Dedifferentiated amniotic fluid mesenchymal stem cell (primary cell): ENCODE data around the gene SPDYE4.

Experiments used
- DNase-seq: peaks from one replicate; pipeline ENCODE4 v3.0.0-alpha.2; 2016; ENCODE audit errors: extremely low spot score

Gene SPDYE4

GRCh38 chr17:8741366-8741765 is 17.0 kb downstream of the SPDYE4 start:
- no peak for DNase-seq

- no peak for DNase-seq
Measured at GRCh38 chr17:8740486-8740885, 17.9 kb downstream of the SPDYE4 start.

GRCh38 chr17:8739097-8739496 is 19.2 kb downstream of the SPDYE4 start:
- no peak for DNase-seq

DNA sequence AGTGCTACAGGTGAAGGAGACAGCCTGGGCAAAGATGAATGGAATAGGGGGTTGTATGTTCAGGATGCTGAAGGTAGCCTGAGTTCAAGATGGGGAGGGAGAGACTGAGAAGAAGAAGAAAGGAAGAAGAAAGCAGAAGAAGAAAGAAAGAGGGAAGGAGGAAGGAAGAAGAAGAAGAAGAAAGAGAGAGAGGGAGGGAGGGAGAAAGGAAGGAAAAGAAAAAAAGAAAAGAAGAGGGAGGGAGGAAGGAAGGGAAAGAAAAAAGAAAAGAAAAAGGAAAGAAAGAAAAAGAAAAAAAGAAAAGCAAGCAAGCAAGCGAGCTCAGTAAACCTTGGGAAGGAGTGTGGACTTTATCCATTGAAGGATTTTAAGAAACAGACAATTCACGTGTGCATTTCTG is 21.6 kb downstream of the SPDYE4 start:
- no peak for DNase-seq

DNA sequence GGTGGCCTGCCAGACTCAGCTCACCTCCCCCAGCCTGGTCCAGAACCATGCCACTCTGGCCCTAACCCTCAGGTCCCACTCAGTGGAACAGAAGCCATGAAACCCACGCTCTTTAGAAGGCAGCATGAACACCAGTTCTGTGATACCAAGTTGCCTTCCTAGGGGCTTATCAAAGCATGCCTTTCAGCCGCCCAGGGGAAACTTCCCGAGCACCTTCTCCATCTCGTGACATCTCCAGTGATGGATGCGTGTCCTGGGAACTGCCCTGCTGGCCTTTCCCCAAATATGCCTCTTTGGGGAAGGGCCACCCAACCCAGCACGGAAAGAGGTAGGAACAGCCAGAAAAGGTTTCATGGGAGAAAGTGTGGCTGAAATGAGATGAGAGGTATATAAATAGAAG is 22.0 kb downstream of the SPDYE4 start:
- DNase-seq, result no peak

DNA sequence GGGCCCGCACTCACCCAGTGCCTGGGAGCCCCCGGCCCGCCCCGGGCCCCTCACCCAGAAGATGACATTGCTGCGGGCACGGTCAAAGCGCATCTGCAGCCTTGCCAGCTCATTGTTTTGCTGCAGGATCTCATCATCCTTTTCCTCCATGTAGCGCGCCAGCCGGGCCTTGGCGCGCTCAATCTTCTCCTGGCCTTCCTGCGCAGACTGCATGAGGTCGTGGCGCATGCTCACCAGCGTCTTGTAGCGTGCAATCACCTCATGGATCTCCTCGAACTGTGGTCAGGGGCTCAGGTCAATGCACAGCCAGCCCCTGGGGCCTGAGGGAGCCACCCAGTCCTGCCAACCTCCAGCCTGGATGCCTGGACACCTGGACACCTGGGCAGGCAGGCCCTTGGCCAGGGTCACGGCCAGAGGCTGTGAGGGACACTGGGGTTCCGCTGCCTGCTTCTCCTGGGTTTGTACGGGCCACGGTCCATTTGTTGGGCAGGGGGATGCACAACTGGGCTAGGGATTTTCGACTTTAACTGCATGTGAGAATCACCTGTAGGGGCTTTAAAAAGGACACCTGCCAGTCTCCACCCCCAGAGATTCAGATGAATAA is 22.9 kb downstream of the SPDYE4 start:
- no peak for DNase-seq

DNA sequence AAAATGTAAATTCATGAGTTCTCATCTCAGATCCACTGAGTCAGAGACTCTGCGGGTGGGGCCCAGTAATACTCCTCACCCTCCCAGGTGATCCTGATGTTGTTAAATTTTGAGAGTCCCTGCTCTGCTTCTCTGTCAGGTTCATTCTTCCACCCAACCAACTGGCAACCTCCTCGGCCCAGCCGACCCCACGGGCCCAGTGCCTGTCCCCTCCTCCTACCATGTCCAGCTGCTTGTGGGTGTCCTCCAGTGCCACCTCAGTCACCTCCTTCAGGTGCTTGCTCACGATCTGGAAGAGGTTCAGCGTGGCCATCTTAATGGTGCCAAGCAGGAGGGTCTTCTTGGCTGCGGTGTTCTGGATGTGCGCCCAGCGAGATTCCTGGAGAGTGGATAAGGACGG is 23.5 kb downstream of the SPDYE4 start:
- DNase-seq, result no peak

- no peak for DNase-seq
Measured at GRCh38 chr17:8732406-8733085, 25.8 kb downstream of the SPDYE4 start.

- DNase-seq, result no peak
Measured at GRCh38 chr17:8729860-8730259, 28.5 kb downstream of the SPDYE4 start.

DNA sequence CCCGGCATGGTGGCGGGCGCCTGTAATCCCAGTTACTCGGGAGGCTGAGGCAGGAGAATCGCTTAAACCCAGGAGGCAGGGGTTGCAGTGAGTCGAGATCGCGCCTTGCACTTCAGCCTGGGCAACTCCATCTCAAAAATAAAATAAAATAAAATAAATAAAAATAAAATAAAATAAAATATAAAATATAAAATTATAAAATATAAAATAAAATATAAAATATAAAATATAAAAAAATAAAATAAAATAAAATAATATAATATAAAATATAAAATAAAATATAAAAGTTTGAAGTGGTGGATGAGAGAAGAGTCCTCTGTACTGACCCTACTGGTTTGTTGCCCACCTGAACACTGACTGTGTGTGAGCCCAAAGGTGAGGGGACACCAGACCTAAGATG is 28.9 kb downstream of the SPDYE4 start:
- no peak for DNase-seq

- DNase-seq, result no peak
Measured at GRCh38 chr17:8728971-8729370, 29.4 kb downstream of the SPDYE4 start.

DNA sequence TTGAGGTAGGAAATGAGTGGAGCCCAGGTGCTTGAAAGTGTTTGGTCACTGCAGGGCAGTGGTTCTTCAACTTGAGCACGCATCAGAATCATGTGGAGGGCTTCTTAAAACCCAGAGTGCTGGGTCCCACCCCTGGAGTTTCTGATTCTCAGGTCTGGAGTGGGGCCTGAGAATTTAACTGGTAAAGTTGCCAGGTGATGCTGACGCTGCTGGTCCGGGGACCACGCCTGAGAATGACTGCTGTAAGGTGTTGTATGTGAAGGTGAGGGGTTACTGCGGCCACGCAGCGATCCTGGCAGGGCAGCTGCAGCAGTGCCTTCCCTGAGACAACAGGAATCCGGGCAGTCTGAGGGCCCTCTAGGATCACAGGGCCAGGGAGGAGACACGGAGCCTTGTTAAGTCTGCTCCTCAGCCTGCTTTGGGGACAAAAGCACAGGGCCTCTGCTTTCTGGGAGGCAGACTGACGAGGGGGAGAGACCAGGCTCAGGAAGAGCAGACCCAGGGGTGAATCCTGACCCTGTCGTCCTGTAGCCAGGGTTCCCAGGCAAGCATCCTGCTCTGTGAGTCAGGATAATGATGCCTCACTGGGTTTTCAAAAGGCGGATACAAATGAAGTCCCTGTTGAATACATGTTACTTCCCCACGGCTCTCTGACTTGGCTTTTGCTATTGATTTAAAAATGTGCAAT is 30.0 kb downstream of the SPDYE4 start:
- no peak for DNase-seq

GRCh38 chr17:8726941-8727555 is 31.3 kb downstream of the SPDYE4 start:
- no peak for DNase-seq

DNA sequence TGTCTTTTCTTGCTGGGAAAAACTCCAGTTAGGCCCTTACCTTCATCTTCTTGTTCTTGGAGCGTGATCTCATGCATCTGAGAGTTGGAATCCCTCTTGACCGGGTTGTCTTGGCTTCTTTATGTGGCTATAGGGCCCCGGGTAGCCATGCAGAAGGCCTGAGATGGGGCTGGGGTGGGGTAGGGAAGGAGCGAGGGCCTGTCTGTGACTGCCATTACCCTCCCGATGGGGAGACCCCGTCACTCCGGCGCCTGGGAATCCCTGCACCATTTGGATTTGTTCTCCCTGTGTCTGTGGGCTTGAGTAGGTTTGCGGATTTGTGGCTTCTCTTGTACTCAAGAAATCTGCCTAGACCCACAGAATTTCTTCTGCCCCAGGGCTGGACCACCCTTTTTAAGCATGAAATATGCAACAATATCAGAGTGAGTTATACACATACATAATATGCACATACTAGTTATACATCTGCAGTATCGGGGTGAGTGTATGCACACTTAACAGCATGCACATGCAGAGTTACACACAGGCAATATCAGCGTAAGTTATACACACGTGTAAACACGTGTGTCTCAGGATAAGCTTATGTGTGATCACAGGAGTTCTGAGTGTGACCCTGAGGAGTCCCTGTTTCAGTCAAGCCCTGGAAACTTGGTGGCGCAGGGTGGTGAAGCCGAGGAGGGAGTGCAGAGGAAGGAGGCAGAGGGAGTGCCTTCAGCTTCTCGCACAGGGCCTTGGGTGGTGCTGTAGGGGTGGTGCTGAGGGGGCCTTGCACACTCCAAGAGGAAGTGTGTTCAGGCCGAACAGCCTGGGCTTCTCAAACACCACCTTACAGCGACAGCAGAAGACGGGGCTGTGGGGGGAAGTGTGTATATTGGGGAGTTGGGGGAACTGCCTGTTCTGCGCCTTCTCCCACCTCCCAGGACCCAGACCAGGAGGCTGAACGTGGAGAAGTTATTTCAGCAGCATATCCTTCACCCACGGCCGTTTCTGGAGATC is 32.2 kb downstream of the SPDYE4 start:
- no peak for DNase-seq

DNA sequence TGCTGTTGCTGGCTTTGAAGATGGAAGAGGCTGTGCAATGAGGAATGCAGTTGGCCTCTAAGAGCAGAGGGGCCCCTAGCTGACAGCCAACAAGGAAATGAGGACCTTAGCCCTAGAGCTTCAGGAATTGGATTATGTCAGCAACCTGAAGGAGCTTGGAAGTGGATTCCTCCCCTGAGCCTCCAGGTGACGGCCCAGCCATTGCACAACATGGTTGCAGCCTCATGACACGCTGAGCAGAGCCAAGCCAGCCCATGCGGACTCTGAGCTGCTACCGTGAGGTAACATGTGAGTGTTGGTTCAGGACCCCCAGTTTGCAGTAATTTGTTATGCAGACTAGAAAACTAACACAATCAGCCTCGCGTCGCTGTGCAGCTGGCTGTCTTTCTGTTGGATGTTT is 33.9 kb downstream of the SPDYE4 start:
- DNase-seq, result no peak

- DNase-seq, result no peak
Measured at GRCh38 chr17:8720596-8720995, 37.8 kb downstream of the SPDYE4 start.

GRCh38 chr17:8719291-8720246 is 38.8 kb downstream of the SPDYE4 start:
- DNase-seq, result no peak

GRCh38 chr17:8718001-8718563 is 40.3 kb downstream of the SPDYE4 start:
- no peak for DNase-seq

- DNase-seq, result no peak
Measured at GRCh38 chr17:8713878-8714277, 44.5 kb downstream of the SPDYE4 start.

DNA sequence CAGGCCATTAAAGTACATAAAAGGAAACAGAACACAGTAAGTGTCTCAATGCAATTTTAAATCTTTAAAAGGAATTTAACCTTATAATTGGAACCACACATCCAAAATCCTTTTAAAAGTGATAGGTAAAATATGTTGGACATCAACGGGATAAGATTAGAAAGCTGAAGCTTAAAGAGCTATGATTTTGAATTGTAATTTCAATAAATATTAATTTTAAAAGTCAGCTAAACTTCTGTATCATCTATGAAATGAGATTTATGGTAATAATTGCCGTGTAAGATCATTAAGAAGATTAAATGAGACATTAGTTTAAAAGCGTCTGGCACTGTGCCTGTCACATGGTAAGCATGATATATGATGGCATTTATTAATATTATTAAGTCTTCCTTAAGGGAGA is 45.0 kb downstream of the SPDYE4 start:
- DNase-seq, result no peak
